Sigmoid colon (tissue), 4 donors: ENCODE data around the gene MAP3K3.

Experiments
- POLR2A ChIP-seq, 2 donors: fragments of 450-650 bp; IDR thresholded peaks; one replicate each; pipeline ENCODE4 v1.6.1; 2016; ENCODE audit warnings: antibody characterized with exemption in 2 of 2, mild to moderate bottlenecking in 2 of 2, moderate library complexity in 2 of 2
- POLR2AphosphoS5 ChIP-seq, 4 donors: sonication (generic); formaldehyde crosslinking; IDR thresholded peaks; one replicate each; pipeline ENCODE4 v1.6.1; 2017; ENCODE audit warnings: antibody characterized with exemption in 4 of 4

- no peak for TF ChIP-seq POLR2AphosphoS5 (IDR thresholded peaks at IDR 0.05)
- TF ChIP-seq POLR2A (IDR thresholded peaks at IDR 0.05): no peak
These were observed 63.4 kb downstream of the MAP3K3 start for GRCh38 chr17:63685578-63685977.
